Fibroblast of skin of left quadriceps (primary cell): ENCODE measurements around the gene GDF11.

Source experiments
- DNase-seq, 2 experiments: peaks; one replicate each; pipeline ENCODE4 v3.0.0-alpha.2; 2013; ENCODE audit warnings: low read depth in 2 of 2

GDF11 gene

GRCh38 chr12:55723516-55724225 lies 19.3 kb upstream of the GDF11 start:
- no peak for DNase-seq

- DNase-seq: no peak
Observed at GRCh38 chr12:55724226-55724939, 18.5 kb upstream of the GDF11 start.

- DNase-seq: no peak
Observed at GRCh38 chr12:55724940-55725309, 18.0 kb upstream of the GDF11 start.

- DNase-seq: no peak
Observed at GRCh38 chr12:55725556-55725955, 17.4 kb upstream of the GDF11 start.

- no peak for DNase-seq
Observed at GRCh38 chr12:55726971-55727370, 16.0 kb upstream of the GDF11 start.

- no peak for DNase-seq
Observed at GRCh38 chr12:55727643-55728185, 15.2 kb upstream of the GDF11 start.

- DNase-seq: peak in 1 of 2 experiments; percentile 42
Observed at GRCh38 chr12:55728186-55728938, 14.6 kb upstream of the GDF11 start.

GRCh38 chr12:55728939-55729818 lies 13.7 kb upstream of the GDF11 start, which contains the start of gene CD63:
TSS of gene CD63 (minus strand) at chr12:55729009. CDS start at chr12:55728341, 668 bp downstream.
- peak; percentile 90 to 91 for DNase-seq

GRCh38 chr12:55729819-55730818 lies 12.8 kb upstream of the GDF11 start:
- DNase-seq: no peak

- DNase-seq: no peak
Observed at GRCh38 chr12:55732288-55732687, 10.6 kb upstream of the GDF11 start.

- DNase-seq: no peak
Observed at GRCh38 chr12:55733021-55733555, 9.8 kb upstream of the GDF11 start.

- DNase-seq: no peak
Observed at GRCh38 chr12:55733858-55734257, 9.1 kb upstream of the GDF11 start.

GRCh38 chr12:55734595-55734994 lies 8.3 kb upstream of the GDF11 start:
- DNase-seq: no peak

GRCh38 chr12:55736076-55736475 lies 6.8 kb upstream of the GDF11 start:
- DNase-seq: no peak

- no peak for DNase-seq
Observed at GRCh38 chr12:55736780-55737580, 5.9 kb upstream of the GDF11 start.

GRCh38 chr12:55737581-55738122 lies 5.3 kb upstream of the GDF11 start:
- no peak for DNase-seq

- DNase-seq: peak; percentile 76 to 78
Observed at GRCh38 chr12:55738123-55739024, 4.5 kb upstream of the GDF11 start.

GRCh38 chr12:55739025-55739378 lies 3.9 kb upstream of the GDF11 start:
- no peak for DNase-seq
